Keratinocyte (primary cell): ENCODE measurements around the gene DPPA4. TPM values are rescaled to one million over a fixed set of nuclear protein-coding genes. Genes with fewer than 3 reads are reported as not detected.

Source experiments
- DNase-seq: peaks from one replicate; pipeline ENCODE4 v3.0.0-alpha.2; 2011; ENCODE audit warnings: low read depth, missing footprints, low spot score
- FAIRE-seq: peaks from 2 replicates; lab custom pipeline; 2011; peaks lifted over from hg19 to GRCh38; lab: Jason Lieb, UNC
- H2AFZ ChIP-seq: 2 replicates; pipeline ENCODE4 v1.6.0; 2012; ENCODE audit warnings: low read length, control low read depth, inconsistent platforms; ENCODE audit not compliant: control insufficient read depth
- H3K27ac ChIP-seq: 2 replicates; pipeline ENCODE4 v1.5.1; 2011; ENCODE audit warnings: low read length; ENCODE audit not compliant: control insufficient read depth, insufficient read depth
- H3K27me3 ChIP-seq: 3 replicates; pipeline ENCODE4 v1.6.0; 2011; ENCODE audit warnings: low read length; ENCODE audit not compliant: control insufficient read depth, insufficient read depth; ENCODE audit errors: extremely low read depth
- H3K36me3 ChIP-seq, 2 experiments: 2 replicates in 1 of 2; 3 replicates in 1 of 2; pipeline ENCODE4 v1.5.1; 2011; ENCODE audit warnings: low read length in 2 of 2, mild to moderate bottlenecking in 1 of 2; ENCODE audit not compliant: control insufficient read depth in 2 of 2, insufficient read depth in 2 of 2; ENCODE audit errors: extremely low read depth in 1 of 2
- H3K4me1 ChIP-seq: 3 replicates; pipeline ENCODE4 v1.5.1; 2011; ENCODE audit warnings: low read length; ENCODE audit not compliant: control insufficient read depth, insufficient read depth; ENCODE audit errors: extremely low read depth
- H3K4me2 ChIP-seq: 3 replicates; pipeline ENCODE4 v1.6.0; 2011; ENCODE audit warnings: low read depth, low read length; ENCODE audit not compliant: control insufficient read depth, insufficient read depth; ENCODE audit errors: extremely low read depth
- H3K4me3 ChIP-seq, 3 experiments: fragments of 200-600 bp in 1 of 3; sonication (generic) in 1 of 3; 2 replicates in 2 of 3; 3 replicates in 1 of 3; pipeline ENCODE4 v1.5.1; 2011 to 2016; ENCODE audit warnings: low read length in 3 of 3, mild to moderate bottlenecking in 3 of 3, control low read depth in 2 of 3, inconsistent platforms in 1 of 3, low read depth in 1 of 3, mixed read lengths in 1 of 3, mixed run types in 1 of 3, moderate library complexity in 1 of 3; ENCODE audit not compliant: control insufficient read depth in 2 of 3, insufficient read depth in 2 of 3; ENCODE audit errors: extremely low read depth in 1 of 3
- H3K79me2 ChIP-seq: 2 replicates; pipeline ENCODE4 v1.6.0; 2012; ENCODE audit warnings: low read length; ENCODE audit not compliant: control insufficient read depth, insufficient read depth
- H3K9ac ChIP-seq: 3 replicates; pipeline ENCODE4 v1.6.0; 2011; ENCODE audit warnings: low read length; ENCODE audit not compliant: control insufficient read depth, insufficient read depth; ENCODE audit errors: extremely low read depth
- H3K9me1 ChIP-seq: 3 replicates; pipeline ENCODE4 v1.6.0; 2011; ENCODE audit warnings: low read length; ENCODE audit not compliant: control insufficient read depth, insufficient read depth; ENCODE audit errors: extremely low read depth
- H3K9me3 ChIP-seq: 2 replicates; pipeline ENCODE4 v1.5.1; 2012; ENCODE audit warnings: low read depth, low read length; ENCODE audit not compliant: control insufficient read depth
- H4K20me1 ChIP-seq: 3 replicates; pipeline ENCODE4 v1.6.0; 2011; ENCODE audit warnings: low read length; ENCODE audit not compliant: control insufficient read depth, insufficient read depth; ENCODE audit errors: extremely low read depth
- EZH2 ChIP-seq: IDR thresholded peaks from one replicate; pipeline ENCODE4 v1.6.1; 2012; ENCODE audit warnings: inconsistent platforms, mild to moderate bottlenecking, low read length, moderate library complexity
- dilution Hi-C: fragments of 300-500 bp; cut with MboI; formaldehyde crosslinking; loops from one replicate; pipeline ENCODE4 v1.7.0; 2020; ENCODE audit warnings: low sequenced_read_pairs; ENCODE audit not compliant: extremely low pct_ligation_motif_present
- polyA plus RNA-seq, 5 experiments: library from polyadenylated mRNA; depleted of rRNA in 3 of 5; stranded (reverse) in 3 of 5; stranded (forward) in 1 of 5; unstranded in 1 of 5; fragments of >200 nt; gene quantifications; 1 replicate in 1 of 5; 2 replicates in 3 of 5; 3 replicates in 1 of 5; pipeline versions ENCODE4 v1.2.1 to v1.2.3, GENCODE V29; 2011 to 2012; ENCODE audit warnings: missing spikeins in 2 of 5, low read depth in 1 of 5, low replicate concordance in 1 of 5
- TF ChIP-seq, protein P1 (sequence below), 3 experiments: IDR thresholded peaks in 1 of 3; conservative IDR thresholded peaks in 1 of 3; optimal IDR thresholded peaks in 1 of 3; 2 replicates in 2 of 3; 3 replicates in 1 of 3; pipeline versions ENCODE3 to v1.5.1; 2011; ENCODE audit warnings: low read length in 3 of 3, mild to moderate bottlenecking in 3 of 3, moderate library complexity in 2 of 3, control low read depth in 1 of 3, inconsistent platforms in 1 of 3; ENCODE audit not compliant: insufficient read depth in 2 of 3; ENCODE audit errors: extremely low read depth in 1 of 3

DPPA4 gene
- polyA plus RNA-seq, 1 donor (not counting 4 experiments of a cell fraction or from before 2014, with no cell fraction given), result not detected

- H3K4me1 ChIP-seq, result no peaks in the 10 kb centered on the region
- FAIRE-seq (no peak), DNase-seq (no peak)
- H3K4me2 ChIP-seq, result no peak overlapping the region
- no peaks in the 10 kb centered on the region for H3K27me3 ChIP-seq
- no peak overlapping the region for H3K27ac ChIP-seq
- no peak overlapping the region for H3K9ac ChIP-seq
- H2AFZ ChIP-seq, result no peak overlapping the region
- TF ChIP-seq EZH2, result no peak
- TF ChIP-seq, protein P1, sequence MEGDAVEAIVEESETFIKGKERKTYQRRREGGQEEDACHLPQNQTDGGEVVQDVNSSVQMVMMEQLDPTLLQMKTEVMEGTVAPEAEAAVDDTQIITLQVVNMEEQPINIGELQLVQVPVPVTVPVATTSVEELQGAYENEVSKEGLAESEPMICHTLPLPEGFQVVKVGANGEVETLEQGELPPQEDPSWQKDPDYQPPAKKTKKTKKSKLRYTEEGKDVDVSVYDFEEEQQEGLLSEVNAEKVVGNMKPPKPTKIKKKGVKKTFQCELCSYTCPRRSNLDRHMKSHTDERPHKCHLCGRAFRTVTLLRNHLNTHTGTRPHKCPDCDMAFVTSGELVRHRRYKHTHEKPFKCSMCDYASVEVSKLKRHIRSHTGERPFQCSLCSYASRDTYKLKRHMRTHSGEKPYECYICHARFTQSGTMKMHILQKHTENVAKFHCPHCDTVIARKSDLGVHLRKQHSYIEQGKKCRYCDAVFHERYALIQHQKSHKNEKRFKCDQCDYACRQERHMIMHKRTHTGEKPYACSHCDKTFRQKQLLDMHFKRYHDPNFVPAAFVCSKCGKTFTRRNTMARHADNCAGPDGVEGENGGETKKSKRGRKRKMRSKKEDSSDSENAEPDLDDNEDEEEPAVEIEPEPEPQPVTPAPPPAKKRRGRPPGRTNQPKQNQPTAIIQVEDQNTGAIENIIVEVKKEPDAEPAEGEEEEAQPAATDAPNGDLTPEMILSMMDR (optimal IDR thresholded peaks at IDR 0.05 in 1 of 3, IDR thresholded peaks at IDR 0.05 in 1 of 3, conservative IDR thresholded peaks at IDR 0.05 in 1 of 3; ENCODE audit: extremely low read depth in 1 of 3, insufficient read depth in 2 of 3, low read length in 3 of 3), result no peak
- H3K9me1 ChIP-seq, result no peaks in the 10 kb centered on the region
- H3K79me2 ChIP-seq, result no peaks in the 10 kb centered on the region
- dilution Hi-C loops, result no loop called here
- H4K20me1 ChIP-seq, result no peaks in the 10 kb centered on the region
- H3K9me3 ChIP-seq, result no peaks in the 10 kb centered on the region
- no peak overlapping the region for H3K4me3 ChIP-seq
- no peaks in the 10 kb centered on the region for H3K36me3 ChIP-seq
These were observed 1.9 kb upstream of the DPPA4 start for GRCh38 chr3:109339197-109339596.

DNA sequence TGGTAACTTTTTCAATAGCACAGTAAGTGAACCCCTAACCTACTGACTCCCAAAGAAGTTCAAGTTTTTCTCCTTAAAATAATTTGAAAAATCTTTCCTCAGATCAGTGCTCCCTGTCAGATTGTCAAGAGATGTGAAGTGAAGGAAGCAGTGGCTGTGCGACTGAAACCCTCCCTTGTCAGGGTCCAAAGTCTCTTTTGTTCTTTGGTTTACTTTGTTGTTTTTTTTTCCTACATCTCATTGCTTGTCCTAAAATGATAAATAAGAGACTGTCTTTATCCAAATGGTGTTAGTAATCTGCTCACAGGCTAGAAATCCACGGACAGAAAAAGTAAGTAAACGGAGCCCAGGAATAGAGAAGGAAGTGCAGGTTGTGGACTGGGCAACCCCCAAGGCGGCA, 976 bp upstream of the DPPA4 start:
- Histone ChIP-seq H3K79me2 (no peaks in the 10 kb centered on the region), H3K9me3 (no peaks in the 10 kb centered on the region), H3K4me1 (no peaks in the 10 kb centered on the region), H3K4me2 (no peak overlapping the region), H3K36me3 (no peaks in the 10 kb centered on the region), H3K9ac (no peak overlapping the region), H3K27ac (no peak overlapping the region), H4K20me1 (no peaks in the 10 kb centered on the region), H3K27me3 (no peaks in the 10 kb centered on the region), H3K4me3 (no peak overlapping the region), H3K9me1 (no peaks in the 10 kb centered on the region), H2AFZ (no peak overlapping the region)
- DNase-seq (no peak), FAIRE-seq (no peak)
- TF ChIP-seq EZH2, result no peak
- TF ChIP-seq, protein P1 (optimal IDR thresholded peaks at IDR 0.05 in 1 of 3, IDR thresholded peaks at IDR 0.05 in 1 of 3, conservative IDR thresholded peaks at IDR 0.05 in 1 of 3; ENCODE audit: extremely low read depth in 1 of 3, insufficient read depth in 2 of 3, low read length in 3 of 3), result no peak
- dilution Hi-C loops, result no loop called here
